Stimulated activated CD4-positive, alpha-beta T cell treated with anti-CD3 and anti-CD28 coated beads, Interleukin-2, amount 100 ng/mL, for 24 hours (primary cell): Measurements from ENCODE around the gene NOC3L.
"Not testable (repeated sequence)": the region's sequence is repeated elsewhere in the genome, so short reads cannot be mapped to it uniquely, and the experiment has no call there.

ENCODE experiments used
- DNase-seq, 2 donors: peaks; one replicate each; pipeline ENCODE4 v3.0.0-alpha.2; 2020

Gene NOC3L

DNA sequence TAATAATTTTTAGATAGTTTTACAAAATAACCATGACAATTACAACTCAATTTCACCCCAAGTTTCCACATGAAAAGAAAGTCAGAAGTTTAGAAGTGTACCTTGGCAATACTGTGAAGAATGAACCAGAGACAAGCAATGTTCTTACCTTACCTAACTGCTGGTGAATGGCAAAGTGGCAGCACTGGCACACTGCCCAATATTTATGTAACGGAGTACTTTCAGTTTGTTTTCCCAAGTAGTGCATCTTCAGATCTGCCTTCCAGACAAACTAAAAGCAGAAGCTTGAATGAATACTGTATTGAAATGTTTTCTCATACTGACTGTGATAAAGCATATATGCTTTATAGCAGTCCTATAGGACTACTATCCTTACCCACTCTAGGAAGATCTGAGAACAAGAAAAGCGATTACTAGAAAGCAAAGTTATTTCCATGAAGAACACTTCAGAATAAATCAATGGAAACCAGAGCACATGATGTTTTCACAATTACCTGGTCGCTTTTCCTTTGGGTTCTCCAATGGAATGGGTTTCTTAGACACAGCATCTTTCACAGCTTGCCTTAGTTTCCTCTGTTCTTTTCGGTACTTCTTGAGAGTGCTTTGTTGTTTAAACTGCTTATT, 1.5 kb downstream of the NOC3L start:
- DNase-seq, result no peak

DNA sequence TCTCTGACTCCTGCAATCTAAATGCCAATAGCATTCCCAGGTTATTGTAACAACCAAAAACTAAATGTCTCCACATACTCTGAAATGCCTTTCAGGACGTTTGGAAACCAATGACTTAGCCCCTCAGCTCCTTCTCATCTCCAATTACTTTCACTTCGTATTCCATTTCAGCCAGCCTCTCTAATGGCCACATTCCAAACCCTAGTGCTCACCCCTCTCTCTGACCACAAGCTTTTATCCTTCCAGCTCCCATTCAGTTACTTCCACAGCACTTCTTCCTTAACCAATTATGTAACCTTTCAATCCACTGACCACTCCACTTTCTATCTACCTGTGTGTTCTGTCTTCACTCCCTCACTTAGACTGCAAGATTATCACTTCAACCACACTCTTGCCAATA, 4.3 kb downstream of the NOC3L start:
- no peak for DNase-seq

DNA sequence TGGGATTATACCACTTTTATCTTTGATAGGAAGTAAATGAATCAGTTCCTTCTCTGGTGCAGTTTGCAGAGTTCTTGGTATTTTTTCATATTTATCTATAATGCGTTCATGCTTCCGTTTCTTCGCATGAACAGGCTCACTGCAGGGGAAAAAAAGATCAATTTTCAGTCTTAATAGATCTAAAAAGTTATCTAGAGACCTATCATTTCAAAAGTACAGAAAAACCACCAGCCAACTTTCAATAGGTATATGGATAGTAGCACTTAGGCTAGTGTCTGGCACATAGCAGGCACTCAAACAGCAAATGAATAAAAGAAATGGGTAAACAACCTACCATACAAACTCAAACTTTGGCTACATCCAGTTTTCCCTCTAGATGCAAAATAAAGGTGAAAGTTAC, 5.5 kb downstream of the NOC3L start:
- DNase-seq, result no peak

DNA sequence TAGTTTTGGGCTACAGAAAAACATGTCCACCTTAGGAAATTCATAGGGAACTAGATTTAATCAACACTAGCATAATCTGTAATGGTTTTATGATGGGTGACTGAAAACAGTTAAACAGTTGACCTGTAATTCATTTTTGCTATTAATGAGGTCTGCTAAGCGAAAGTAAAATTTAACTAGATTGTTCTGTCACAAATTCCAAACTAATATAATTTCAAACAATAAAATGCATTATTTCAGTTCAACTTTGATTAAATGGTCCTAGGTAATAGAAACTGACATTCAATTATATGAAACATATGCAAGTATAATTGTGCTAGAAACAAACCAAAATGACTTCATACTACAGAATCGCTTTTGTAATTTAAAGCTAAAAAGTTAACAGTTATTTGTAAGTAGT, 6.9 kb downstream of the NOC3L start:
- DNase-seq, result no peak

- no peak for DNase-seq
These were observed 9.4 kb downstream of the NOC3L start for GRCh38 chr10:94353336-94353735.

DNA sequence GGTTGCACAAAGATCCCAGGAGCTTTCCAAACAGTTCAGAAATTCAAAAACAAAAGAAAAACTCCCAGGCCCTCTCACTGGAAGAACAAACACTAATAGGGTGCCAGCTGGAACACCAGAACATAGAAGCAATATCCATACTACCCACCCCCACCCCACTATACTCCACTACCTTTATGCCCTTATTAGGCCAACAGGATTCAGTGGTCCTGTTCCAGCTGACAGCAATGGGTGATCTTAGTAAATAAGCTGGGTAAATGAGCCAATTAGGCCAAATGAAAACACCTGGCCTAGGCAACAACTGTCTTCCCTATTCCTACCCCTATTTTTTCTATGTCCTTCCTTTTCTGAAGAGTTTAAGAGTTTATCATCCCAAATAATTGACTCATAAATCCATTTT, 11.7 kb downstream of the NOC3L start:
- no peak for DNase-seq

GRCh38 chr10:94350500-94350899, 12.2 kb downstream of the NOC3L start:
- not testable (repeated sequence) for DNase-seq

- no peak for DNase-seq
These were observed 13.4 kb downstream of the NOC3L start for GRCh38 chr10:94349327-94349726.

DNA sequence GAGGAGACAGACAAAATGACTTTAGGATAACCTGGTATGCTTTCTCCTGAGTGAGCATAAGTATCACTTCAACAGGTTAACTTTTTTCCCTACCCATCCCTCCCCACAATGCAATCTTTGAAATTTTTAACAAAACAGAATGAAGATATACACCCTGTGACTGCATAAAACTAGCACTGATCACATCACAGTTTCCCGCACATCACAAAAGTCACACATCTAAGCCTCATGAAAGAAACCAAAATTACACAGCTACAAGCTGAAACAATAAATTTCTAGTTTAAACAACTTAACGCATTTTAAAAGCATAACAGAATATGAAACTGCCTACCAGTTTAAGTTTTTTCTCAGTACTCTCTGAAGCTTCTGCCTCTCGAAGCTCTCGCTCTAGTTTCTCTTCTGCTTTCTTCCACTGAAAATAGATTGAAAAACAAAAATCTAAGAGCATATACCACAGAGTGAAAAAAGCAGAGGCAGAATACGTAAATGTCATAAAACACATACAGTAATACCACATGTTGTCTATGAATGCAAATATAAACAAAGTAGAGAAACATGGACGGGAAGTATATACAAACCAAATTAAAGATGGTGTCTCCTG, 18.1 kb downstream of the NOC3L start:
- no peak for DNase-seq

DNA sequence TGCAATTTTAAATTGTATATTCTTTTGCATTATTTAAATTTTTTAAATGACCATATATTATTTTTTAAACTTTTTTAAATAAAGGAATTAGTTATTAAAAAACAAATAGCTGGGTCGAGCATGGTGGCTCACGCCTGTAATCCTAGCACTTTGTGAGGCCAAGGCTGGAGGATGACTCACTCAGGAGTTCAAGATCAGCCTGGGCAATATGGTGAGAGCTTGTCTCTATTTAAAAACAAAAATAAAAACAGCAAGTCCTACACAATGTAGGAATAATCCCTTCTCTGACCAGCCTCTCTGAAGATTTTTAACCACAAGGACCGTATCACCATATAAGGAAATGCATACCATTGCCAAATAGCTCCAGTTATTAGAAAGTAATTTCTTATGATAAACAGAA, 19.6 kb downstream of the NOC3L start:
- DNase-seq, result no peak

- no peak for DNase-seq
These were observed 27.9 kb downstream of the NOC3L start for GRCh38 chr10:94334857-94335256.

DNA sequence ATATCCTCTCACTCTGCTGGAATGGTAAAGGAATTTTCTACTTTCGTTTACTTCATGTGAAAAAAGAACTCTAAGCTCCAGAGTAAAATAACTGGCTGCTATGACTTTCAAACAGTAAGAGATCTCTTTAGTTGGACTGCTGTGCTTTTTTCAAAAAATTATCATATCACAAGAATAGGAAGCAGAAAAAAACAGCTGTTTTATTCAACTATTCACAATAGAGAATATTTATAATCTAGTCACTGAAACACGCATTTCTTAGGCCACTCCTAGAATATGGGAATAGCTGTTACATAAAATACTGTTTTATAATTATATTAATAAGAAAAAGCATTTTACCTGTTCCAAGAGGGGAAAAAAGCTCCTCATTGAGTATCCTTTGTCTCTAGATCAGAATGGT, 29.7 kb downstream of the NOC3L start:
- DNase-seq, result no peak

DNA sequence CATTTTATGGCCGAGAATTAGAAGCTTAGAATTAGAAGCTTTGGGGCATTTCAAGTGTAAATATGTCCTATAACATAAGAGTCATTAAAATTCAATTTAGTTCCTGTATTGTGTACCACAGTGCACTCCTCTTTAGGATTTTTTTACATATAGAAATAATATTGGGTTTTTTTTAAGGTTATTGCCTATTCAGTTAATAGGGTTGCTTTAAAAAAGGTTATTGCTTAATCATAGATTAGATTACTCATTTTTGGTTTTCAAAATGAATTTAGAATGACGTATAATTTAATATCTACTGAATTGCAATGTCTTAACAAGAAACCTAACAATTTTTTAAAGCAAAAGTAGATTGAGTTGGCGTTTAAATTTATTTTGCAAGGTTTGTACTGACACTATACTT, 34.1 kb downstream of the NOC3L start:
- no peak for DNase-seq

DNA sequence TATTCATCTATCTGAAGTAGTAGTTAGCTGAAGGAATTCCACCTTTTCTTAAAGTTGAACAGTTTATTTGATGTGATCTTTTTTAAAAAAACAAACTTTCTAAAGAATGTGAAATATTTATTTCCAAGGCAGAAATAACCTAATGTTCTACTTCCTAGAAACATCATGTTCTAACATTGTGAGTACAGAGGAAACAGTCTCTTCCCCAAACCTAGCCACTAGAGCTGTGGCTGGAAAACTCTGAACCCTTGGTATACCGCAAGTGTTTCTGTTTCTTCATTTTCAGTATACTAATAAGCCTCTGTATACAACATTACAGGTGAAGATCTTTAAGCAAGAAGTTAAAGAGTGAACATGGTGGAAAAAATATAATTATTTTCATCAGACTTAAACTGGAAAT, 35.1 kb downstream of the NOC3L start:
- DNase-seq, result no peak

DNA sequence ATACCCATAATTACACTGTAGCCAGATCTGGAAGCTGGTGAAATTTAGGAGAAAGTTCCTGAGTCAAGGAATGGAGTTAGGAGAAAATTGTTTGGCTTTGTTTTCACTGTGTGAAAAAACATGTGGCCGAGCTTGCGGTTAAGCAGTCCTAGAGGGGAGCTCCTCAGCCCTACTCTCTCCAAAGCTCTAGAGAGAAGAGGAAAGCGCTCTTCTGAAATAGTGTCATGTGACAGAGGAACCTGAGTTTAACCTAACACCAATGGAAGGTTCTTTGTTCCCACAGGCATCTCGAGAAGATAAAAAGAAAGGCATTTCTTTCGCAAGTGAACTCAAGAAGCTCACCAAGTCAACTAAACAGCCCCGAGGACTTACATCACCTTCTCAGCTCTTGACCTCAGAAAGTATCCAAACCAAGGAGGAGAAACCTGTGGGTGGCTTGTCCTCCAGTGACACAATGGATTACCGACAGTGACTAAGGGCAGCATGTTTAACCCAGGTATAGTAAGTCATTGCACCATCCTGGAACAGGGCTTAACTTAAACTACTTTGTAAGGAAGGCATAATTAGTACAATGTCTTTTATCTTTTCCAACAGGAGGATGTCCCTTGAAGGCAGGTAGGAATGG, 38.0 kb downstream of the NOC3L start:
- DNase-seq, result no peak

DNA sequence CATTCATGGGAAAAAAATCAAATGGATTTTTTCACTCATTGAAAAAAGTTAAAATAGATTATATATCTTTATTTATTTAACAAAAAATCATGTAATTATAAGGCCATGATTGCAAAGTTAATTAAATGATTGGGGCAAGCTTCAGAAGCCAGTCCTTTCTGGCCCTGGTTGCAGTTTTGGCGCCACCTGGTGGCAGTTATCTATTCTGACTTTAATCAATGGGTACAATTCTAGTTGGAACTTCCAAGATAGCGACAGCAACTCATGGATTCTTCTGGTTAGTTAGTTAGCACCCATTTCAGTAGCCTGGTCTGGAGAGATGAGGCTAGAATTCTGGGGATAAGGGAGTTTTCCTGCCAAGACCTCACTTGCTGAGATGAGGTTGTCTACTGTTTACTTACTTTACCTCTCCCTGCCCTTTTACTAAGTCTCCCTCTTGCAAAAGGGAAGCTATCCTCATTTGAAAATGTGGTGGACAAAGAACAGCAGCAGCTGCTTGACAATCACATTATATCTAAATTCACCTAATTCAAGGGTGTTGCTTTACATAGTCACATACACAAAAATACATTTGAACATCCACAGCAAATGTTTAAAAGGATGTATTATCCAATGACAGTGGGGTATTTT, 42.3 kb downstream of the NOC3L start:
- DNase-seq, result peak; percentile 73 to 75

- no peak for DNase-seq
These were observed 46.2 kb downstream of the NOC3L start for GRCh38 chr10:94316560-94316959.

GRCh38 chr10:94315975-94316464, 46.7 kb downstream of the NOC3L start:
- no peak for DNase-seq

DNA sequence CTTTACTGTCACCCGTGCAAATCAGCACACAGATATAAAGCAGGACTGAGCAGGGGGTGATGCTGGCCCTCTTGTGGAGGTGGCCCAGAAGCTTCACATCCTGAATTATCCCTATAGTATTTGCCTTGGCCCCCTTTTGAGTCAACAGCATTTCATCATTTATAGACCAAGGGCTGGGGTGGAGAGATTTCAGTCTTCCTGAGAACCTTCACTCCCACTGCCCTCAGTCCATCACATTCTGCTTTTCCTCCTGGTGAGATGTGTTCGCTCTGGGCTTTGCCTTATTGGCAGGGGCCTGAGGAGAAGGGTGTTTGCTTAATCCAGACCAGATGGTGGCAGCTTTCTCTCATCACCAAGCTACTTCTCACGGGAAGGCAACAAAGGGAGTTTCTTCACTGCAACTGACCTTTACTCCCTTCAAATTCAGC, 47.7 kb downstream of the NOC3L start:
- DNase-seq, result no peak

DNA sequence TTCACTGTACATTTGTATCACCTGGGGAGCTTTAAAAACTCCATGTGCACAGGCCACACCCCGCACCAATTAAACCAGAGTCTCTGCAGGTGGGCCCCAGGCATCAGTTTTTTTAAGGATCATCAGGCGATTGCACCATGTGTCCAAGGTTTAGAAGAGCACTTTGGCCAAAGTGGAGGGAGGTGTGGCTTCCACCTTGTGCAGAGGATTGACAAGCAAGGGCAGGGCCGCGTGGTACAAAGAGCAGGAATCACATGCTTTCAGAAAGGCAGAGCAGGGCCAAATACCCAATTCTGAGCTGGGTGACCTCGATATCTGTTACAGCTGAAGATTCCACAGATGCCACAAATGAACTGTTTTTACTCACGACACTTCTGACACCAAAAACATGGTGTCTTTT, 52.4 kb downstream of the NOC3L start:
- DNase-seq, result no peak

DNA sequence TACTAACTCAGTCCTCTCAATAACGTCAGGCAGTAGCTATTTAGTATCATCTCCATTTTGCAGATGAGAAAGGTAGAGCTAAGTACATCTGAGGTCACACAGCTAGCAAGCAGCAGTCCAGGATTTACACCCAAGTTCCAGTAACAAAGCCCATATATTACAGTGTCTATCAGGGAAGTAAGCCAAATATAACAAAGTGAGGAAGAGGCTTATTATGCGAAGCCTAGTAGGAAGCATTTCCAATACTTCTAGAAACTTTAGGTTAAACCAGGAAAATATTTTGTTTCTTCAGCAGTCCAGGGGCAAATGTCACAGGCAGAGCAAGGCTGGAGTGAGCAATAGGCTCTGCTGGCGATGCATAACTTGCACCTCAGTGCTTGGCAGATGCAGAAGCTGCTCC, 53.9 kb downstream of the NOC3L start:
- DNase-seq, result no peak

- DNase-seq, result no peak
These were observed 55.6 kb downstream of the NOC3L start for GRCh38 chr10:94307046-94307615.

DNA sequence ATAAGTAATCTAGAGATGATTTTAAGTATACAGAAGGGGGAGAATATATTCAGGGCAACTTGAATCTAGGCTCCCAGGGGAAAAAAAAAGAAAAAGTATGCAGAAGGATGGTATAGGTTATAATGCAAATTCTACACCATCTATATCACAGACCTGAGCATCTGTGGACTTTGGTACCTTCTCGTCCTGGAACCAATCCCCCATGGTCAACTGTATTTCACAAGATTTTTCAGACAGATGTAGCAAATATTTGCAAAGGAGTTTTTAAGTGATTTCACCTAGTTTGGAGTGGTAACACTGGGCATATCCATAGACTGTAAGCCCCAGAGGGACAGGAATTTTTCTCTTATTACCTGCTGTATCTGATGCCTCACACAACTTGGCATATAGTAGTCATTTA, 58.8 kb downstream of the NOC3L start:
- no peak for DNase-seq

DNA sequence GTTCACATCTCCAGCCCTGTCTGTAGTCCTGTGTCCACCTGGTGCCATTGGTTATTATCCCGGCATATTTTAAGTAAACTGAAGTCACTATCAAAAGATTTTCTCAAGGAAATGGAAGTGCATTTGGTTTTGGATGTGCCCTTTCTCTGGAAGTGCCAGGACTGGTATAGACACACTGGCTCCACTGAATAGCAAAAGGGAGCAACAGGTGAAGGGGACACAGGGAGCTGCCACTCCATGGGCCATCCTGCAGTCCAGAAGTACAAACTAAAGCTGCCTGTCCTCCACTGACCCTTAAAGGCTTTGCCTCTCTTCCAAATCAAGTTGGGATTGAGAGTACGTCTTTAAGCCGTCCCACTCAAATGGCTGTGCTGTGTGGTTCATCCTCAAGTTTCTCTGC, 62.7 kb downstream of the NOC3L start:
- no peak for DNase-seq
